Measurements from ENCODE around the gene VDR. TPM values are rescaled to one million over a fixed set of nuclear protein-coding genes. Genes with fewer than 3 reads are reported as not detected.

VDR gene
- total RNA-seq, 1 donor from 2014 or later = not detected

GRCh38 chr12:47908738-47909137, 3.9 kb upstream of the VDR start:
- Mint-ChIP-seq H3K27ac (ENCODE audit: unreplicated experiment) (no peak overlapping the region), H3K36me3 (ENCODE audit: unreplicated experiment) (no peaks in the 10 kb centered on the region), H3K4me3 (ENCODE audit: unreplicated experiment) (no peak overlapping the region), H3K4me1 (ENCODE audit: low read depth, unreplicated experiment) (no peaks in the 10 kb centered on the region), H3K27me3 (ENCODE audit: unreplicated experiment) (peaks cover 14% of the 10 kb centered on the region), H3K9me3 (ENCODE audit: unreplicated experiment) (no peaks in the 10 kb centered on the region)
- DNase-seq = no peak
- no peak for TF ChIP-seq CTCF (IDR thresholded peaks at IDR 0.05; ENCODE audit: partially characterized antibody, unreplicated experiment)

GRCh38 chr12:47907851-47908454, 3.2 kb upstream of the VDR start:
- no peak overlapping the region for H3K4me3 Mint-ChIP-seq (ENCODE audit: unreplicated experiment)
- H3K4me1 Mint-ChIP-seq (ENCODE audit: low read depth, unreplicated experiment) = no peaks in the 10 kb centered on the region
- H3K27me3 Mint-ChIP-seq (ENCODE audit: unreplicated experiment) = peaks cover 19% of the 10 kb centered on the region
- no peaks in the 10 kb centered on the region for H3K9me3 Mint-ChIP-seq (ENCODE audit: unreplicated experiment)
- no peak for TF ChIP-seq CTCF (IDR thresholded peaks at IDR 0.05; ENCODE audit: partially characterized antibody, unreplicated experiment)
- no peak for DNase-seq
- H3K27ac Mint-ChIP-seq (ENCODE audit: unreplicated experiment) = no peak overlapping the region
- no peaks in the 10 kb centered on the region for H3K36me3 Mint-ChIP-seq (ENCODE audit: unreplicated experiment)

DNA sequence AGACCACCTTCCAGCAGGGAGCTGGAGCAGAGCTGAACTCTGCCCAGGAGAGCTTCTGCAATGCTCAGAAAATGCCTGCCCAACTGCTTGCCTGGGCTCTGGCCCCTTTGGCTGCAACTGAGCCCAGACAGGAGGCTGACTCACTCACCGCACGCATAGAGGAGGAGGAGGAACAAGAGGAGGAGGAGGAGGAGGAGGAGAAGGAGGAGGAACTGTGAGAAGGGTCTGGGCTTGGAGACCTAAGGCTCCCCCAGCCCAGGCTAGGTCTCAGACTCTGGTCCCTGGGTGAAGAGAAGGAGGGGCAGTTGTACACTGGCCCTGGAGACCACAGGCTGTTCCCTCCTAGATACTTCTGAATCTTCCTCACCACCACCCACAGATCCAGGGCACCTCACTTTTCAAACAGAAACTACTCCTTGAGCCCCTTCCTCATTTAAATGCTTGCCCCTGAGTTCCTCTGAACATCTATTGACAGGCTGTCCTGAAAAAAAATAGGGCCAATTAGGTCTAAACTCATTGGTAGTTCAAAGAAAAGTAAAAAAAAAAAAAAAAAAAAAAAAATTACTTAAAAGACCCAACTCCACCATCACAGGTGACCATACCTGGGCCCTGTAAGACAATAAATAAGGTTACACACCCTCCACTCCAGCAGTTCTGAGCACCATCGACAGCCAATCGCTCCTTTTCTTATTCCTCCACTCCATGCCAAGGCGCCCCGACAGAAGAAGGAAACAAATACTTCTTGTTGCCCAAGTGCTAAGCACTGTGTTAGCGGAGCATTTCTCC, 674 bp downstream of the VDR start:
- Mint-ChIP-seq H3K4me3 (ENCODE audit: unreplicated experiment) (peak overlapping the region; percentile 81), H3K27ac (ENCODE audit: unreplicated experiment) (no peak overlapping the region), H3K9me3 (ENCODE audit: unreplicated experiment) (no peaks in the 10 kb centered on the region), H3K27me3 (ENCODE audit: unreplicated experiment) (peaks cover 21% of the 10 kb centered on the region), H3K36me3 (ENCODE audit: unreplicated experiment) (no peaks in the 10 kb centered on the region), H3K4me1 (ENCODE audit: low read depth, unreplicated experiment) (no peaks in the 10 kb centered on the region)
- DNase-seq = no peak
- no peak for TF ChIP-seq CTCF (IDR thresholded peaks at IDR 0.05; ENCODE audit: partially characterized antibody, unreplicated experiment)

- Mint-ChIP-seq H3K27ac (ENCODE audit: unreplicated experiment) (no peak overlapping the region), H3K36me3 (ENCODE audit: unreplicated experiment) (no peaks in the 10 kb centered on the region), H3K4me3 (ENCODE audit: unreplicated experiment) (no peak overlapping the region), H3K27me3 (ENCODE audit: unreplicated experiment) (peaks cover 21% of the 10 kb centered on the region), H3K4me1 (ENCODE audit: low read depth, unreplicated experiment) (no peaks in the 10 kb centered on the region), H3K9me3 (ENCODE audit: unreplicated experiment) (no peaks in the 10 kb centered on the region)
- DNase-seq = no peak
- no peak for TF ChIP-seq CTCF (IDR thresholded peaks at IDR 0.05; ENCODE audit: partially characterized antibody, unreplicated experiment)
These were observed 1.6 kb downstream of the VDR start for GRCh38 chr12:47903151-47903611.

DNA sequence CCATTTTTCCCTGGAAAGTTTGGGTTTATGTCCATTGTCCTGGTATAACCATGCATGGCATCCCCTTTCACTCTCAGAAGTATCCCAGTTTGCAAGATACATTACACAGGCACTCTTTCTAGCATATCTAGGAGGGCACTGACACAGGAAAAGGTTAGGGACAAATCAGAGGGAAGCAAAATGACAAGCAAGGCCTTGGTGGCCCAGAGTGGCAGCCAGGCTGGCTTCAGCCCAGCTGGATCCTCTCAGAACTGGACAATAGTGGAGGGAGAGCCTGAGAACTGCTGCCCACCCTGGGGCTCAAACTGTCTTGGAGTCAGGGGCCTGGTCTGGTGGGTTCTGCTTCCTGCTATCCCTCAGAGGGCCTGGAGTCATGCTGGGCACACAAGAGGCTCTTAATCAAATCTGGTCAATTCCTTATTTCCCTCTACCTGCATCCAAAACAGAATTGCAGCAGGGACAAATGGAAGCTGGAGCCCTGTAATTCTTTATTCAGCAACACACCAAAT, 2.6 kb downstream of the VDR start:
- no peaks in the 10 kb centered on the region for H3K4me1 Mint-ChIP-seq (ENCODE audit: low read depth, unreplicated experiment)
- no peak overlapping the region for H3K27ac Mint-ChIP-seq (ENCODE audit: unreplicated experiment)
- H3K9me3 Mint-ChIP-seq (ENCODE audit: unreplicated experiment) = no peaks in the 10 kb centered on the region
- TF ChIP-seq CTCF (IDR thresholded peaks at IDR 0.05; ENCODE audit: partially characterized antibody, unreplicated experiment) = no peak
- H3K4me3 Mint-ChIP-seq (ENCODE audit: unreplicated experiment) = no peak overlapping the region
- no peaks in the 10 kb centered on the region for H3K36me3 Mint-ChIP-seq (ENCODE audit: unreplicated experiment)
- DNase-seq = no peak
- H3K27me3 Mint-ChIP-seq (ENCODE audit: unreplicated experiment) = peaks cover 21% of the 10 kb centered on the region
